ENCODE data around the gene SART3. TPM values are rescaled to one million over a fixed set of nuclear protein-coding genes. Genes with fewer than 3 reads are reported as not detected.

SART3 gene
- total and polyA plus RNA-seq, 4 donors: 5.9 to 37.1 (median 23.5) TPM

DNA sequence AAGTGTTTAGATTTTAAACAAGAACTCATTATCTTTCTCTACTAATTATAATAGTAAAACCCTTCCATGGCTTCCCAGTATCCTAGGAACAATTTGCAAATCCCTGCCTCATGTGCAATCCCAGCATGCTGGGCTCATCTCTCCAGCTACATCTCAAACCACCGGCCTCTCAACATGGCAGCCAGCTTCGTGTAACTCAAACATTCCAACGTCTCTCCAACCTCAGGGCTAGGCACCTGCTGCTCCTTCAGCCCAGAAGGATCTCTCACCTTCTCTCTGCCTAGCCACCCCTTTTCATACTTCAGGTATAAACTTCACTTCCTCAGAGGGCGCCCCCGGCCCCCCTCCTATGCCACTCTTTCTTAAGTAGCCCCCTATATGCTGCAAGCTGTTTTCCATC lies 7.2 kb downstream of the SART3 start:
- WGBS: 94% methylated on average over 5 of the region's 5 CpGs
- TF ChIP-seq JUND (IDR thresholded peaks at IDR 0.05): no peak
- TF ChIP-seq, protein P1, sequence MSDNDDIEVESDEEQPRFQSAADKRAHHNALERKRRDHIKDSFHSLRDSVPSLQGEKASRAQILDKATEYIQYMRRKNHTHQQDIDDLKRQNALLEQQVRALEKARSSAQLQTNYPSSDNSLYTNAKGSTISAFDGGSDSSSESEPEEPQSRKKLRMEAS (IDR thresholded peaks at IDR 0.05): no peak
- TF ChIP-seq GABPA (IDR thresholded peaks at IDR 0.05 in 1 of 2, conservative IDR thresholded peaks at IDR 0.05 in 1 of 2): no peak
- TF ChIP-seq SP1 (IDR thresholded peaks at IDR 0.05): no peak
- TF ChIP-seq FOXA2 (IDR thresholded peaks at IDR 0.05): no peak
- TF ChIP-seq NR2F2 (IDR thresholded peaks at IDR 0.05): no peak
- TF ChIP-seq, protein P2, sequence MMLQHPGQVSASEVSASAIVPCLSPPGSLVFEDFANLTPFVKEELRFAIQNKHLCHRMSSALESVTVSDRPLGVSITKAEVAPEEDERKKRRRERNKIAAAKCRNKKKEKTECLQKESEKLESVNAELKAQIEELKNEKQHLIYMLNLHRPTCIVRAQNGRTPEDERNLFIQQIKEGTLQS (IDR thresholded peaks at IDR 0.05): no peak
- no peak for TF ChIP-seq YY1 (IDR thresholded peaks at IDR 0.05)
- TF ChIP-seq, protein P3, sequence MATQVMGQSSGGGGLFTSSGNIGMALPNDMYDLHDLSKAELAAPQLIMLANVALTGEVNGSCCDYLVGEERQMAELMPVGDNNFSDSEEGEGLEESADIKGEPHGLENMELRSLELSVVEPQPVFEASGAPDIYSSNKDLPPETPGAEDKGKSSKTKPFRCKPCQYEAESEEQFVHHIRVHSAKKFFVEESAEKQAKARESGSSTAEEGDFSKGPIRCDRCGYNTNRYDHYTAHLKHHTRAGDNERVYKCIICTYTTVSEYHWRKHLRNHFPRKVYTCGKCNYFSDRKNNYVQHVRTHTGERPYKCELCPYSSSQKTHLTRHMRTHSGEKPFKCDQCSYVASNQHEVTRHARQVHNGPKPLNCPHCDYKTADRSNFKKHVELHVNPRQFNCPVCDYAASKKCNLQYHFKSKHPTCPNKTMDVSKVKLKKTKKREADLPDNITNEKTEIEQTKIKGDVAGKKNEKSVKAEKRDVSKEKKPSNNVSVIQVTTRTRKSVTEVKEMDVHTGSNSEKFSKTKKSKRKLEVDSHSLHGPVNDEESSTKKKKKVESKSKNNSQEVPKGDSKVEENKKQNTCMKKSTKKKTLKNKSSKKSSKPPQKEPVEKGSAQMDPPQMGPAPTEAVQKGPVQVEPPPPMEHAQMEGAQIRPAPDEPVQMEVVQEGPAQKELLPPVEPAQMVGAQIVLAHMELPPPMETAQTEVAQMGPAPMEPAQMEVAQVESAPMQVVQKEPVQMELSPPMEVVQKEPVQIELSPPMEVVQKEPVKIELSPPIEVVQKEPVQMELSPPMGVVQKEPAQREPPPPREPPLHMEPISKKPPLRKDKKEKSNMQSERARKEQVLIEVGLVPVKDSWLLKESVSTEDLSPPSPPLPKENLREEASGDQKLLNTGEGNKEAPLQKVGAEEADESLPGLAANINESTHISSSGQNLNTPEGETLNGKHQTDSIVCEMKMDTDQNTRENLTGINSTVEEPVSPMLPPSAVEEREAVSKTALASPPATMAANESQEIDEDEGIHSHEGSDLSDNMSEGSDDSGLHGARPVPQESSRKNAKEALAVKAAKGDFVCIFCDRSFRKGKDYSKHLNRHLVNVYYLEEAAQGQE (IDR thresholded peaks at IDR 0.05): no peak
- TF ChIP-seq, protein P4, sequence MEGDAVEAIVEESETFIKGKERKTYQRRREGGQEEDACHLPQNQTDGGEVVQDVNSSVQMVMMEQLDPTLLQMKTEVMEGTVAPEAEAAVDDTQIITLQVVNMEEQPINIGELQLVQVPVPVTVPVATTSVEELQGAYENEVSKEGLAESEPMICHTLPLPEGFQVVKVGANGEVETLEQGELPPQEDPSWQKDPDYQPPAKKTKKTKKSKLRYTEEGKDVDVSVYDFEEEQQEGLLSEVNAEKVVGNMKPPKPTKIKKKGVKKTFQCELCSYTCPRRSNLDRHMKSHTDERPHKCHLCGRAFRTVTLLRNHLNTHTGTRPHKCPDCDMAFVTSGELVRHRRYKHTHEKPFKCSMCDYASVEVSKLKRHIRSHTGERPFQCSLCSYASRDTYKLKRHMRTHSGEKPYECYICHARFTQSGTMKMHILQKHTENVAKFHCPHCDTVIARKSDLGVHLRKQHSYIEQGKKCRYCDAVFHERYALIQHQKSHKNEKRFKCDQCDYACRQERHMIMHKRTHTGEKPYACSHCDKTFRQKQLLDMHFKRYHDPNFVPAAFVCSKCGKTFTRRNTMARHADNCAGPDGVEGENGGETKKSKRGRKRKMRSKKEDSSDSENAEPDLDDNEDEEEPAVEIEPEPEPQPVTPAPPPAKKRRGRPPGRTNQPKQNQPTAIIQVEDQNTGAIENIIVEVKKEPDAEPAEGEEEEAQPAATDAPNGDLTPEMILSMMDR (IDR thresholded peaks at IDR 0.05; ENCODE audit: low read depth, low read length, missing input control): no peak
- TF ChIP-seq HNF4A (conservative IDR thresholded peaks at IDR 0.05): no peak

GRCh38 chr12:108551535-108551934 lies 9.4 kb downstream of the SART3 start:
- H3K27ac ChIP-seq (ENCODE audit: low read depth in 1 of 2, low read length in 2 of 2): no peak overlapping the region
- H3K4me1 ChIP-seq (ENCODE audit: control insufficient read depth in 4 of 4, insufficient read depth in 4 of 4, low read length in 3 of 4): peaks cover 0 to 2% (median under 1%) of the 10 kb centered on the region in 4 donors
- no peak for DNase-seq (ENCODE audit: low spot score)
- H3K9me3 ChIP-seq (ENCODE audit: control insufficient read depth in 4 of 4, low read length in 3 of 4): no peaks in the 10 kb centered on the region
- no peak overlapping the region for H3K9ac ChIP-seq (ENCODE audit: low read depth in 1 of 2, low read length in 2 of 2)
- TF ChIP-seq, protein P3 (IDR thresholded peaks at IDR 0.05): no peak
- TF ChIP-seq NR2F2 (IDR thresholded peaks at IDR 0.05) (no peak), EGR1 (IDR thresholded peaks at IDR 0.05; ENCODE audit: low read depth in 2 of 2) (no peak), HNF4A (conservative IDR thresholded peaks at IDR 0.05) (no peak)
- no peak overlapping the region for H3K4me3 ChIP-seq (ENCODE audit: low read depth in 1 of 3, low read length in 3 of 3)
- H3K27me3 ChIP-seq (ENCODE audit: control insufficient read depth in 4 of 4, insufficient read depth in 4 of 4, low read length in 3 of 4): no peaks in the 10 kb centered on the region
- H3K36me3 ChIP-seq (ENCODE audit: control insufficient read depth in 4 of 4, insufficient read depth in 3 of 4, low read depth in 1 of 4, low read length in 3 of 4): peaks cover 2 to 23% (median 17%) of the 10 kb centered on the region in 4 donors
- 86% methylated on average over 5 of the region's 5 CpGs for WGBS

More for the DNA sequence above, 7.2 kb downstream of the SART3 start:
- DNase-seq (ENCODE audit: low spot score): no peak
- H3K27ac ChIP-seq (ENCODE audit: low read depth in 1 of 2, low read length in 2 of 2): no peak overlapping the region
- no peaks in the 10 kb centered on the region for H3K9me3 ChIP-seq (ENCODE audit: control insufficient read depth in 4 of 4, low read length in 3 of 4)
- H3K36me3 ChIP-seq (ENCODE audit: control insufficient read depth in 4 of 4, insufficient read depth in 3 of 4, low read depth in 1 of 4, low read length in 3 of 4): peaks cover 0 to 8% (median 1%) of the 10 kb centered on the region in 4 donors
- no peak overlapping the region for H3K9ac ChIP-seq (ENCODE audit: low read depth in 1 of 2, low read length in 2 of 2)
- peaks cover 1 to 15% (median 9%) of the 10 kb centered on the region in 4 donors for H3K4me1 ChIP-seq (ENCODE audit: control insufficient read depth in 4 of 4, insufficient read depth in 4 of 4, low read length in 3 of 4)
- H3K4me3 ChIP-seq (ENCODE audit: low read depth in 1 of 3, low read length in 3 of 3): no peak overlapping the region
- H3K27me3 ChIP-seq (ENCODE audit: control insufficient read depth in 4 of 4, insufficient read depth in 4 of 4, low read length in 3 of 4): no peaks in the 10 kb centered on the region

All from liver (tissue), 9 donors.